Frontal cortex (tissue), 4 donors: Measurements from ENCODE around the gene SMAD4. TPM values are rescaled to one million over a fixed set of nuclear protein-coding genes. Genes with fewer than 3 reads are reported as not detected.

ENCODE experiments used
- DNase-seq, 2 donors: peaks; one replicate each; pipeline ENCODE4 v3.0.0; 2012; ENCODE audit warnings: low spot score in 2 of 2
- FAIRE-seq: peaks from 2 replicates; lab custom pipeline; 2012; peaks lifted over from hg19 to GRCh38; lab: Jason Lieb, UNC
- total RNA-seq: library from RNA; depleted of rRNA; stranded (reverse); fragments of >200 nt; gene quantifications from one replicate; pipeline ENCODE4 v1.2.3, GENCODE V29; 2014
- donor health status: control.
- donor health status: control.
- donor health status: control.

SMAD4 gene
- total RNA-seq, 1 donor from 2014 or later: 63.2 TPM

DNA sequence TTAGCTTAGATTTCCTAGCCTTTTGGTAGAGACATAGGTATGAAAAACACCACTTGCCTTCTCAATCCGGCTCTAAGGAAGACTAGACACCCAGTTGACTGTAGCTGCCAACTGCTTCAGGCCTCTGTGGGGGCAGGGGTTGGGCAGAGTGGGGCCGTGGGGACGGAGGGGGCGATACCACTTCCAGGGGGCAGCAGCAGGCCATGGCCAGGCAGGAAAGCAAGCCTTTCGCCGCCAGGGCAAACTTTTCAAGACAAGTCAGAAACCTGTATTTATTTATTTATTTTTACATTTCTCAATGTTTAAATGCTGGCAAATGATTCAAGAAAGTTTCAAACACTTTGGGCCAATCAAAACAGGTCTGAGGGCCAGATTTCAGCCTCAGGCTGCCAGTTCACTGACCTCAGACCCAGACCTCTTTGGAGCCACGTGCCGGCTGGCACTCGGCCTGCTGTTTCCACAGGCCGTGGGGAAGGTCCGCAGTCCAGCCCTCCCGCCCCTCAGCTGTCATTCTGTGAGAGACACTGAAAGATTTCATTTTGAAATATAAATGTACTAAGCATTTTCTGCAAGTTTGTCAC lies 103.7 kb downstream of the SMAD4 start:
- FAIRE-seq: no peak
- DNase-seq: no peak

Other genes starting within 250 kb of the SMAD4 start
- gene MRO, start 210.2 kb upstream of the SMAD4 start, total RNA-seq: 0.82 TPM
- gene ME2, start 151.1 kb upstream of the SMAD4 start, total RNA-seq: 152 TPM
- gene ELAC1, start 62.2 kb upstream of the SMAD4 start, total RNA-seq: 11.0 TPM
- gene MEX3C, start 167.5 kb downstream of the SMAD4 start, total RNA-seq: 97.4 TPM